Panc1 (cell line): ENCODE data around the gene DRGX. TPM values are rescaled to one million over a fixed set of nuclear protein-coding genes. Genes with fewer than 3 reads are reported as not detected.

Experiments
- ATAC-seq: fragments of 200-7000 bp; cut with Tn5 transposase; 2 replicates; pipeline ENCODE4 v1.9.1; 2020; ENCODE audit warnings: mild to moderate bottlenecking, moderate library complexity
- BruUV-seq: library from RNA; stranded (reverse); fragments of 400-500 nt; replicated peaks from 2 replicates; lab custom pipeline; 2021; lab: Mats Ljungman, UMichigan
- CTCF ChIA-PET: fragments of 300-600 bp; sonication (Branson Sonifier 250); formaldehyde crosslinking; loops from one replicate; lab custom pipeline; 2022; ENCODE audit warnings: antibody characterized with exemption; lab: Charles Lee
- POLR2A ChIA-PET: fragments of 300-600 bp; sonication (Branson Sonifier 250); formaldehyde crosslinking; loops from one replicate; lab custom pipeline; 2022; ENCODE audit warnings: antibody characterized with exemption; lab: Charles Lee
- DNase-seq: peaks from one replicate; pipeline ENCODE4 v3.0.0-alpha.2; 2010; ENCODE audit warnings: low read depth, low spot score
- H3K27ac ChIP-seq: 2 replicates; pipeline ENCODE4 v1.5.1; 2011; ENCODE audit warnings: mild to moderate bottlenecking, low read length, inconsistent platforms
- H3K27me3 ChIP-seq: fragments of 200-500 bp; sonication (Bioruptor generic); 2 replicates; pipeline ENCODE4 v1.6.0; 2014; ENCODE audit warnings: low read length, inconsistent platforms; ENCODE audit not compliant: control insufficient read depth, insufficient read depth
- H3K36me3 ChIP-seq: fragments of 200-500 bp; sonication (Bioruptor generic); 2 replicates; pipeline ENCODE4 v1.5.1; 2014; ENCODE audit warnings: inconsistent platforms, mild to moderate bottlenecking, low read length, moderate library complexity; ENCODE audit not compliant: control insufficient read depth, insufficient read depth
- H3K4me1 ChIP-seq: 2 replicates; pipeline ENCODE4 v1.5.1; 2011; ENCODE audit warnings: inconsistent platforms, mild to moderate bottlenecking, low read length, moderate library complexity; ENCODE audit not compliant: control insufficient read depth, insufficient read depth
- H3K4me3 ChIP-seq, 2 experiments: 2 replicates each; pipeline ENCODE4 v1.5.1; 2011 to 2012; ENCODE audit warnings: low read depth in 2 of 2, low read length in 2 of 2, mild to moderate bottlenecking in 2 of 2, inconsistent platforms in 1 of 2, moderate library complexity in 1 of 2
- H3K9me3 ChIP-seq: fragments of 200-500 bp; sonication (Bioruptor generic); 2 replicates; pipeline ENCODE4 v1.5.1; 2014; ENCODE audit warnings: low read depth, mild to moderate bottlenecking, inconsistent platforms, low read length, moderate library complexity; ENCODE audit not compliant: control insufficient read depth, insufficient read depth
- POLR2AphosphoS5 ChIP-seq: IDR thresholded peaks from 2 replicates; pipeline ENCODE4 v1.6.1; 2012; ENCODE audit warnings: mild to moderate bottlenecking, low read depth, low read length, moderate library complexity
- SIN3A ChIP-seq: IDR thresholded peaks from 2 replicates; pipeline ENCODE4 v1.6.1; 2012; ENCODE audit warnings: low read depth, mild to moderate bottlenecking, low read length, moderate library complexity, borderline replicate concordance; ENCODE audit not compliant: insufficient read depth
- TCF7L2 ChIP-seq: IDR thresholded peaks from 2 replicates; pipeline ENCODE4 v1.6.1; 2011; ENCODE audit warnings: mild to moderate bottlenecking, low read depth, low read length, inconsistent platforms
- in situ Hi-C: cut with HindIII; loops from 2 replicates; pipeline ENCODE4 v1.10.0; 2016; ENCODE audit warnings: low sequenced_read_pairs, low pct_unique_long_range_greater_than_20kb
- intact Hi-C: fragments of 100-400 bp; cut with micrococcal nuclease; formaldehyde crosslinking; loops from one replicate; pipeline ENCODE4 v1.10.0; 2022; ENCODE audit not compliant: unreplicated experiment
- total RNA-seq: library from RNA; stranded (reverse); gene quantifications from one replicate; pipeline ENCODE4 v1.2.1, GENCODE V29; 2021; ENCODE audit not compliant: unreplicated experiment
- TF ChIP-seq, protein P1 (sequence below), 2 experiments: IDR thresholded peaks; 2 replicates each; pipeline ENCODE4 v1.6.1; 2011 to 2012; ENCODE audit warnings: low read depth in 2 of 2, control low read depth in 1 of 2, low read length in 1 of 2, mild to moderate bottlenecking in 1 of 2, moderate library complexity in 1 of 2; ENCODE audit not compliant: insufficient read depth in 1 of 2
- TF ChIP-seq, protein P2 (sequence below): fragments of 450-650 bp; IDR thresholded peaks from 2 replicates; pipeline ENCODE4 v1.5.1; 2017; ENCODE audit warnings: mild to moderate bottlenecking

Gene DRGX
- total RNA-seq, 1 experiment from 2014 or later = 0.15 TPM

DNA sequence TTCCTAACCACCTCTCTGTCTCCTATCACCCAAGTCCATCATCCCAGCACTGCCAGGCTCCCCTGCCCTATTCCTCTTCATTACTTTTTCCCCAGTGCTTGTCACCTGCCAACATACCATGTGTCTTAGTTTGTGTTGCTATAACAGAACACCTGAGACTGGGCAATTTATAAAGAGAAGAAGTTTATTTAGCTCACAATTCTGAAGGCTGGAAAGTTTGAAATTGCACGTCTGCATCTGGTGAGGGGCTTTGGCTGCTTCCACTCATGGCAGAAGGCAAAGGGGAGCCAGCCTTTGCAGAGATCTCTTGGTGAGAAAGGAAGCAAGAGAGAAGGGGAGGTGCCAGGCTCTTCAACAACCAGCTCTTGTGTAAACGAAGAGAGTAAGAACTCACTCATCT, 47.3 kb downstream of the DRGX start:
- in situ Hi-C loops = no loop called here
- ATAC-seq (no peak), DNase-seq (no peak)
- H3K36me3 ChIP-seq = no peaks in the 10 kb centered on the region
- H3K27me3 ChIP-seq = no peaks in the 10 kb centered on the region
- no peaks in the 10 kb centered on the region for H3K9me3 ChIP-seq
- CTCF ChIA-PET = no interaction called here
- no peak overlapping the region for H3K4me3 ChIP-seq
- intact Hi-C loops = no loop called here
- BruUV-seq = no TSS peak
- POLR2A ChIA-PET = no interaction called here
- H3K4me1 ChIP-seq = no peaks in the 10 kb centered on the region
- no peak overlapping the region for H3K27ac ChIP-seq
- TF ChIP-seq, protein P1, sequence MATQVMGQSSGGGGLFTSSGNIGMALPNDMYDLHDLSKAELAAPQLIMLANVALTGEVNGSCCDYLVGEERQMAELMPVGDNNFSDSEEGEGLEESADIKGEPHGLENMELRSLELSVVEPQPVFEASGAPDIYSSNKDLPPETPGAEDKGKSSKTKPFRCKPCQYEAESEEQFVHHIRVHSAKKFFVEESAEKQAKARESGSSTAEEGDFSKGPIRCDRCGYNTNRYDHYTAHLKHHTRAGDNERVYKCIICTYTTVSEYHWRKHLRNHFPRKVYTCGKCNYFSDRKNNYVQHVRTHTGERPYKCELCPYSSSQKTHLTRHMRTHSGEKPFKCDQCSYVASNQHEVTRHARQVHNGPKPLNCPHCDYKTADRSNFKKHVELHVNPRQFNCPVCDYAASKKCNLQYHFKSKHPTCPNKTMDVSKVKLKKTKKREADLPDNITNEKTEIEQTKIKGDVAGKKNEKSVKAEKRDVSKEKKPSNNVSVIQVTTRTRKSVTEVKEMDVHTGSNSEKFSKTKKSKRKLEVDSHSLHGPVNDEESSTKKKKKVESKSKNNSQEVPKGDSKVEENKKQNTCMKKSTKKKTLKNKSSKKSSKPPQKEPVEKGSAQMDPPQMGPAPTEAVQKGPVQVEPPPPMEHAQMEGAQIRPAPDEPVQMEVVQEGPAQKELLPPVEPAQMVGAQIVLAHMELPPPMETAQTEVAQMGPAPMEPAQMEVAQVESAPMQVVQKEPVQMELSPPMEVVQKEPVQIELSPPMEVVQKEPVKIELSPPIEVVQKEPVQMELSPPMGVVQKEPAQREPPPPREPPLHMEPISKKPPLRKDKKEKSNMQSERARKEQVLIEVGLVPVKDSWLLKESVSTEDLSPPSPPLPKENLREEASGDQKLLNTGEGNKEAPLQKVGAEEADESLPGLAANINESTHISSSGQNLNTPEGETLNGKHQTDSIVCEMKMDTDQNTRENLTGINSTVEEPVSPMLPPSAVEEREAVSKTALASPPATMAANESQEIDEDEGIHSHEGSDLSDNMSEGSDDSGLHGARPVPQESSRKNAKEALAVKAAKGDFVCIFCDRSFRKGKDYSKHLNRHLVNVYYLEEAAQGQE (IDR thresholded peaks at IDR 0.05; ENCODE audit: insufficient read depth in 1 of 2, low read depth in 2 of 2, low read length in 1 of 2) = no peak
- TF ChIP-seq TCF7L2 (no peak), SIN3A (no peak), POLR2AphosphoS5 (no peak)
- TF ChIP-seq, protein P2, sequence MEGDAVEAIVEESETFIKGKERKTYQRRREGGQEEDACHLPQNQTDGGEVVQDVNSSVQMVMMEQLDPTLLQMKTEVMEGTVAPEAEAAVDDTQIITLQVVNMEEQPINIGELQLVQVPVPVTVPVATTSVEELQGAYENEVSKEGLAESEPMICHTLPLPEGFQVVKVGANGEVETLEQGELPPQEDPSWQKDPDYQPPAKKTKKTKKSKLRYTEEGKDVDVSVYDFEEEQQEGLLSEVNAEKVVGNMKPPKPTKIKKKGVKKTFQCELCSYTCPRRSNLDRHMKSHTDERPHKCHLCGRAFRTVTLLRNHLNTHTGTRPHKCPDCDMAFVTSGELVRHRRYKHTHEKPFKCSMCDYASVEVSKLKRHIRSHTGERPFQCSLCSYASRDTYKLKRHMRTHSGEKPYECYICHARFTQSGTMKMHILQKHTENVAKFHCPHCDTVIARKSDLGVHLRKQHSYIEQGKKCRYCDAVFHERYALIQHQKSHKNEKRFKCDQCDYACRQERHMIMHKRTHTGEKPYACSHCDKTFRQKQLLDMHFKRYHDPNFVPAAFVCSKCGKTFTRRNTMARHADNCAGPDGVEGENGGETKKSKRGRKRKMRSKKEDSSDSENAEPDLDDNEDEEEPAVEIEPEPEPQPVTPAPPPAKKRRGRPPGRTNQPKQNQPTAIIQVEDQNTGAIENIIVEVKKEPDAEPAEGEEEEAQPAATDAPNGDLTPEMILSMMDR = no peak

DNA sequence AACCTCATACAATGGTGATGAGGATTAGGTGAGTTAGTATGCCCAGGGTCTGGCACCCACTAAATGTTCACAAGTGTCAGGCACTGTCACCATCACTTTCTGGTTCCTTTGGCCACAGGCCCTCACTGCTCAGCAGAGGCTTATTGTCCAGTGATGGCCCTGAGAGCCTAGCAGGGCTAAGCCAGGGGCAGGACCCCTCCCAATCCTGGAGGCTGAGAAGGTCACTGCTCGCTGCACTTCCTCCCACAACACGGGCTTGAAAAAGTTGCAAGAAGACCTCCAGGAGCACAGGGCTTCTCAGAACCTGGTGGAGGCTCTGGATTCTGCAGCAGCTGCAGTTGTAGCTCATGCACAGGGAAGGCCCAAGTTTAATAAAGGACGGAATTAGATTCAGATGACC, 48.1 kb downstream of the DRGX start:
- no peaks in the 10 kb centered on the region for H3K36me3 ChIP-seq
- ATAC-seq (no peak), DNase-seq (no peak)
- BruUV-seq = no TSS peak
- in situ Hi-C loops (no loop called here), intact Hi-C loops (no loop called here)
- H3K9me3 ChIP-seq = no peaks in the 10 kb centered on the region
- no peak overlapping the region for H3K27ac ChIP-seq
- TF ChIP-seq TCF7L2 (no peak), SIN3A (no peak)
- TF ChIP-seq, protein P2 = no peak
- TF ChIP-seq, protein P1 (IDR thresholded peaks at IDR 0.05; ENCODE audit: insufficient read depth in 1 of 2, low read depth in 2 of 2, low read length in 1 of 2) = no peak
- CTCF ChIA-PET = interaction anchor here (0.7 kb wide), 1 partner anchor 9 kb away, joined by 3 read pairs; no protein-coding TSS in a partner anchor
- no peak overlapping the region for H3K4me3 ChIP-seq
- H3K4me1 ChIP-seq = no peaks in the 10 kb centered on the region
- H3K27me3 ChIP-seq = no peaks in the 10 kb centered on the region
- POLR2A ChIA-PET = no interaction called here
